Hepatocyte (in vitro differentiated cells): ENCODE results near the gene BMPR1A. TPM values are rescaled to one million over a fixed set of nuclear protein-coding genes. Genes with fewer than 3 reads are reported as not detected.

Source experiments
- DNase-seq: peaks from one replicate; pipeline ENCODE4 v3.0.0-alpha.2; 2016; ENCODE audit warnings: low spot score
- H2AFZ ChIP-seq: fragments of 200-600 bp; sonication (generic); 2 replicates; pipeline ENCODE4 v1.6.0; 2016; ENCODE audit warnings: antibody characterized with exemption, mild to moderate bottlenecking
- H3K27ac ChIP-seq: fragments of 200-600 bp; sonication (generic); 2 replicates; pipeline ENCODE4 v1.5.1; 2016; ENCODE audit warnings: mild to moderate bottlenecking
- H3K27me3 ChIP-seq: fragments of 200-600 bp; sonication (generic); 2 replicates; pipeline ENCODE4 v1.6.1; 2016
- H3K36me3 ChIP-seq: fragments of 200-600 bp; sonication (generic); replicated peaks from 2 replicates; pipeline ENCODE4 v1.5.1; 2016; ENCODE audit warnings: low read depth; ENCODE audit not compliant: insufficient read depth
- H3K4me1 ChIP-seq: fragments of 200-600 bp; sonication (generic); 2 replicates; pipeline ENCODE4 v1.5.1; 2016; ENCODE audit warnings: mild to moderate bottlenecking, moderate library complexity; ENCODE audit not compliant: insufficient read depth
- H3K4me2 ChIP-seq: fragments of 200-600 bp; sonication (generic); 2 replicates; pipeline ENCODE4 v1.6.0; 2016
- H3K4me3 ChIP-seq: fragments of 200-600 bp; sonication (generic); 2 replicates; pipeline ENCODE4 v1.5.1; 2016; ENCODE audit warnings: mild to moderate bottlenecking
- H3K79me2 ChIP-seq: fragments of 200-600 bp; sonication (generic); 2 replicates; pipeline ENCODE4 v1.6.0; 2017; ENCODE audit warnings: mild to moderate bottlenecking
- H3K9me2 ChIP-seq: fragments of 200-600 bp; sonication (generic); replicated peaks from 2 replicates; pipeline ENCODE4 v1.6.0; 2017; ENCODE audit warnings: mild to moderate bottlenecking; ENCODE audit not compliant: insufficient read depth
- H3K9me3 ChIP-seq: fragments of 200-600 bp; sonication (generic); 2 replicates; pipeline ENCODE4 v1.5.1; 2016; ENCODE audit warnings: low read depth, mild to moderate bottlenecking
- H4K20me1 ChIP-seq: fragments of 200-600 bp; sonication (generic); 2 replicates; pipeline ENCODE4 v1.6.0; 2016; ENCODE audit warnings: mild to moderate bottlenecking; ENCODE audit not compliant: insufficient read depth, poor library complexity, severe bottlenecking
- EZH2 ChIP-seq: fragments of 200-600 bp; sonication (generic); IDR thresholded peaks from 2 replicates; pipeline ENCODE4 v1.6.1; 2016; ENCODE audit warnings: antibody characterized with exemption, mild to moderate bottlenecking, borderline replicate concordance
- EZH2phosphoT487 ChIP-seq: fragments of 200-600 bp; sonication (generic); IDR thresholded peaks from one replicate; pipeline ENCODE4 v1.6.1; 2018; ENCODE audit warnings: antibody characterized with exemption, mild to moderate bottlenecking, low read depth, moderate library complexity; ENCODE audit not compliant: unreplicated experiment, severe bottlenecking
- WGBS: methylation state at CpG from one replicate; pipeline ENCODE4 v1.1.6; 2016; ENCODE audit warnings: low lambda C conversion rate; ENCODE audit errors: missing lambda C conversion rate; 5-methylcytosine and 5-hydroxymethylcytosine counted together
- polyA plus RNA-seq: library from polyadenylated mRNA; unstranded; fragments of >200 nt; fragmentation: Nextera tagmentation; extraction: Ambion mirVana; gene quantifications from 2 replicates; pipeline ENCODE4 v1.2.1, GENCODE V29; 2016
- total RNA-seq: library from RNA; depleted of rRNA; stranded (reverse); fragments of >200 nt; gene quantifications from 2 replicates; pipeline ENCODE4 v1.2.3, GENCODE V29; 2014
- TF ChIP-seq, protein P1 (sequence below): fragments of 200-600 bp; sonication (generic); IDR thresholded peaks from 2 replicates; pipeline ENCODE4 v1.5.1; 2016; ENCODE audit warnings: antibody characterized with exemption, mild to moderate bottlenecking; ENCODE audit not compliant: poor library complexity

BMPR1A gene
- total and polyA plus RNA-seq, 2 experiments from 2014 or later = 25.1 to 58.0 TPM

DNA sequence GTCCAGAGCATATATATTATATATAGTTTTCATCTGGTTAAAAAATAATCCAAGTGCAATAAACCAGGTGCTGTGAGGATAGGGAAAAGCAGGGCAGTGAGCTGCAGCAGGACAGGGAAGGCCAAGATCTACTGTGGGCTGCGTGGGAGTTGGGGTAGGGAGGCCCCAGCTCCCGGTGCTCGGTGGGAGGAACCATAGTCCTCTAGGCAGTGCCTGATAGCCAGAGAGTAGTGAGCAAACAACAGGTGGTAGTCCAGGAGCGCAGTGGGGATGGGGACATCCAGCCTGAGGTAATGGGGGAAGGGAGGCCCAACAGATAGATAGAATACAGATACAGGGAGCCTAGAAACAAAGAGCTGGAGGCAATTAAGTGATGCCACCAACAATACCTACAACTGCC, 4.1 kb upstream of the BMPR1A start:
- Histone ChIP-seq H3K4me1 (peaks cover 17% of the 10 kb centered on the region), H3K9me2 (no peaks in the 10 kb centered on the region), H3K27ac (peak overlapping the region; percentile 30), H3K9me3 (no peaks in the 10 kb centered on the region), H3K27me3 (no peaks in the 10 kb centered on the region), H2AFZ (no peak overlapping the region), H3K79me2 (peaks cover 24% of the 10 kb centered on the region), H3K4me2 (no peak overlapping the region), H3K36me3 (no peaks in the 10 kb centered on the region), H3K4me3 (no peak overlapping the region), H4K20me1 (no peaks in the 10 kb centered on the region)
- WGBS = 54% methylated on average over 4 of the region's 4 CpGs
- TF ChIP-seq EZH2 (no peak), EZH2phosphoT487 (no peak)
- TF ChIP-seq, protein P1, sequence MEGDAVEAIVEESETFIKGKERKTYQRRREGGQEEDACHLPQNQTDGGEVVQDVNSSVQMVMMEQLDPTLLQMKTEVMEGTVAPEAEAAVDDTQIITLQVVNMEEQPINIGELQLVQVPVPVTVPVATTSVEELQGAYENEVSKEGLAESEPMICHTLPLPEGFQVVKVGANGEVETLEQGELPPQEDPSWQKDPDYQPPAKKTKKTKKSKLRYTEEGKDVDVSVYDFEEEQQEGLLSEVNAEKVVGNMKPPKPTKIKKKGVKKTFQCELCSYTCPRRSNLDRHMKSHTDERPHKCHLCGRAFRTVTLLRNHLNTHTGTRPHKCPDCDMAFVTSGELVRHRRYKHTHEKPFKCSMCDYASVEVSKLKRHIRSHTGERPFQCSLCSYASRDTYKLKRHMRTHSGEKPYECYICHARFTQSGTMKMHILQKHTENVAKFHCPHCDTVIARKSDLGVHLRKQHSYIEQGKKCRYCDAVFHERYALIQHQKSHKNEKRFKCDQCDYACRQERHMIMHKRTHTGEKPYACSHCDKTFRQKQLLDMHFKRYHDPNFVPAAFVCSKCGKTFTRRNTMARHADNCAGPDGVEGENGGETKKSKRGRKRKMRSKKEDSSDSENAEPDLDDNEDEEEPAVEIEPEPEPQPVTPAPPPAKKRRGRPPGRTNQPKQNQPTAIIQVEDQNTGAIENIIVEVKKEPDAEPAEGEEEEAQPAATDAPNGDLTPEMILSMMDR = no peak
- peak; percentile 60 for DNase-seq

DNA sequence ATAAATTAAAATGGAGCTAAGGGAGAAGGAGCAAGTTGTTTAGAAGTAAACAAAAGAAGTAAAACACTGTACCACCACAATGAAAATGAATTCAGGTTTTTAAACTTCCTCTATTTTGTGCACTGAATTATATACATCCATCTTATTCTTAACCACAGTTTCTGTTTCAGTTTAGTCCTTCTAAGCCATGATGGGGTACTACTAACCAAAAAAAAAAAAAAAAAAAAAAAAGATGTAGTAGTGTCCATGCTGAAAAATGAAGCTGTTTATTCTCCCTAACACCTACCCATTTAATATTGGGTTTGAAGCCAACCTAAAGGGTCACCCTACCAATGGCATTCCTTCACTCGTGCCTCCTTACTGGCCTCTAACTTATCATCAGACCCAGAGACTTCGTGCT, 3.4 kb upstream of the BMPR1A start:
- no peak for DNase-seq
- H3K79me2 ChIP-seq = peaks cover 31% of the 10 kb centered on the region
- H3K4me2 ChIP-seq = no peak overlapping the region
- no peak overlapping the region for H2AFZ ChIP-seq
- WGBS = 92% methylated on average over 2 of the region's 2 CpGs
- no peaks in the 10 kb centered on the region for H3K27me3 ChIP-seq
- no peaks in the 10 kb centered on the region for H3K36me3 ChIP-seq
- no peaks in the 10 kb centered on the region for H4K20me1 ChIP-seq
- H3K27ac ChIP-seq = peak overlapping the region; percentile 30
- TF ChIP-seq EZH2 = no peak
- TF ChIP-seq, protein P1 = no peak
- H3K9me3 ChIP-seq = no peaks in the 10 kb centered on the region
- H3K4me1 ChIP-seq = peaks cover 17% of the 10 kb centered on the region
- no peaks in the 10 kb centered on the region for H3K9me2 ChIP-seq
- H3K4me3 ChIP-seq = no peak overlapping the region

DNA sequence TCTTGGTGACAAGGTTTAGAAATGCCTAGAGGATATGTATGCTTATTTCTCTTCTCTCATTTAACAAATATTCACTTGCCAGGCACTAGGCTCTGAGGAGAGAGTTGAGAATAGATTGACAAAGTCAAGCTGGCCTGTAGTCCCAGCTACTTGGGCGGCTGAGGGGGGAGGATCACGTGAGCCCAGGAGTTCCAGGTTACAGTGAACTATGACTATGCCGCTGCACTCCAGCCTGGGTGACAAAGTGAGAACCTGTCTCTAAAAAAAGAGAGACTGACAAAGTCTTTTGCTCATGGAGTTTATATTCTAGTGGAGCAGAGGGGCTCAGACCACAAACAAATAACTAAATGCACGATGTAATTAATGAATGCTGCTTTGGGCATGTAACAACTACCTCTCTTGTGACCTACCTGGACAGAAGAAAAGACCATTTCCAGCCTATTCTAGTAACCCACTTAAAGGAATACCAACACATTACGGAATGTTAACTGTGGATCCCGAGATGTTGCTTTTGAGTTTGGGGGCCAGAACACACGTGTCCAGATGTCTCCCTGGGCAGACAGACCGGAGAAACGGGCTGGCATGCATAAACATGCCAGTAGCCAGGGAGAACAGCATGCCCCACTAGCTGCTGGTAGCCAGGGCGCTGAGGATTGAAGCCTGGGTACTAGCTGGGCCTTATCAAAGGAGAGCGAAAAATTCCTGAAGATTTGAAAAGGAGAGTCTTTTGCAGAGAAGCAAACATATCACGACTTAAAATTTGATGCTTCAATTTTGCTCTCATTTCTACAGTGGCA, 2.6 kb upstream of the BMPR1A start:
- H3K4me3 ChIP-seq = no peak overlapping the region
- peak overlapping the region; percentile 100 for H3K27ac ChIP-seq
- H3K4me2 ChIP-seq = no peak overlapping the region
- H3K27me3 ChIP-seq = no peaks in the 10 kb centered on the region
- no peaks in the 10 kb centered on the region for H3K9me3 ChIP-seq
- H3K9me2 ChIP-seq = no peaks in the 10 kb centered on the region
- H3K4me1 ChIP-seq = peaks cover 19% of the 10 kb centered on the region
- no peak overlapping the region for H2AFZ ChIP-seq
- peaks cover 39% of the 10 kb centered on the region for H3K79me2 ChIP-seq
- DNase-seq = peak; percentile 22
- 85% methylated on average over 12 of the region's 12 CpGs for WGBS
- TF ChIP-seq EZH2 (no peak), EZH2phosphoT487 (no peak)
- TF ChIP-seq, protein P1 = no peak
- no peaks in the 10 kb centered on the region for H3K36me3 ChIP-seq
- H4K20me1 ChIP-seq = peaks cover 3% of the 10 kb centered on the region
